T-cell (primary cell): ENCODE measurements around the gene HUWE1. TPM values are rescaled to one million over a fixed set of nuclear protein-coding genes. Genes with fewer than 3 reads are reported as not detected.
"Not testable (repeated sequence)": the region's sequence is repeated elsewhere in the genome, so short reads cannot be mapped to it uniquely, and the experiment has no call there.

Experiments
- ATAC-seq, 4 experiments: fragments of 200-7000 bp in 3 of 4; fragments of 150-1000 bp in 1 of 4; cut with Tn5 transposase; replicated peaks in 1 of 4; 1 replicate in 3 of 4; 2 replicates in 1 of 4; pipeline ENCODE4 v1.10.0; 2021; ENCODE audit warnings: moderate library complexity in 3 of 4, mild to moderate bottlenecking in 2 of 4, moderate number of reproducible peaks in 1 of 4
- CTCF ChIA-PET, 2 donors: fragments of 300-600 bp; sonication (Branson Sonifier 250); formaldehyde crosslinking; loops; one replicate each; lab custom pipeline; 2022; ENCODE audit warnings: antibody characterized with exemption in 2 of 2; lab: Charles Lee
- POLR2A ChIA-PET, 2 donors: fragments of 300-600 bp; sonication (Branson Sonifier 250); formaldehyde crosslinking; loops; one replicate each; lab custom pipeline; 2022; ENCODE audit warnings: antibody characterized with exemption in 2 of 2; lab: Charles Lee
- DNase-seq, 35 experiments: peaks; one replicate each; pipeline versions ENCODE4 v3.0.0 to v3.0.0-alpha.2; 2013 to 2023
- H3K27ac ChIP-seq: one replicate; pipeline ENCODE4 v1.5.1; 2013; ENCODE audit warnings: low read length
- H3K27me3 ChIP-seq, 2 experiments: replicated peaks in 1 of 2; 1 replicate in 1 of 2; 2 replicates in 1 of 2; pipeline versions ENCODE4 v1.6.1 to v1.7.0; 2013; ENCODE audit warnings: low read length in 1 of 2, mixed read lengths in 1 of 2; ENCODE audit not compliant: control insufficient read depth in 2 of 2, insufficient read depth in 2 of 2; ENCODE audit errors: extremely low read depth in 1 of 2
- H3K36me3 ChIP-seq, 2 donors: 1 replicate in 1 of 2; 2 replicates in 1 of 2; pipeline versions ENCODE4 v1.6.1 to v1.7.0; 2013; ENCODE audit warnings: low read length in 1 of 2; ENCODE audit not compliant: control insufficient read depth in 2 of 2, insufficient read depth in 1 of 2; ENCODE audit errors: extremely low read depth in 1 of 2
- H3K4me1 ChIP-seq, 2 experiments: 1 replicate in 1 of 2; 2 replicates in 1 of 2; pipeline versions ENCODE4 v1.6.1 to v1.7.0; 2013; ENCODE audit warnings: low read length in 2 of 2, mixed read lengths in 1 of 2; ENCODE audit not compliant: insufficient read depth in 2 of 2, control insufficient read depth in 1 of 2; ENCODE audit errors: extremely low read depth in 1 of 2
- H3K4me3 ChIP-seq, 2 donors: 1 replicate in 1 of 2; 2 replicates in 1 of 2; pipeline versions ENCODE4 v1.5.1 to v1.7.0; 2013; ENCODE audit warnings: mild to moderate bottlenecking in 2 of 2, low read length in 1 of 2, moderate library complexity in 1 of 2; ENCODE audit not compliant: control insufficient read depth in 1 of 2; ENCODE audit errors: extremely low read depth in 1 of 2
- H3K9me3 ChIP-seq: 2 replicates; pipeline ENCODE4 v1.7.0; 2013
- H3K27ac Mint-ChIP-seq, 2 donors: one replicate each; pipeline ENCODE4 v1.8.0; 2020 to 2021; ENCODE audit warnings: mild to moderate bottlenecking in 2 of 2, mixed read lengths in 2 of 2
- H3K27me3 Mint-ChIP-seq, 2 donors: one replicate each; pipeline ENCODE4 v1.8.0; 2021 to 2022; ENCODE audit warnings: mixed read lengths in 2 of 2
- H3K36me3 Mint-ChIP-seq: one replicate; pipeline ENCODE4 v1.8.0; 2021; ENCODE audit warnings: mixed read lengths
- H3K4me1 Mint-ChIP-seq, 3 donors: one replicate each; pipeline ENCODE4 v1.8.0; 2020 to 2022; ENCODE audit warnings: mixed read lengths in 3 of 3, mild to moderate bottlenecking in 1 of 3
- H3K4me3 Mint-ChIP-seq, 3 donors: one replicate each; pipeline ENCODE4 v1.8.0; 2020 to 2022; ENCODE audit warnings: mild to moderate bottlenecking in 3 of 3, mixed read lengths in 3 of 3, moderate library complexity in 3 of 3
- H3K9me3 Mint-ChIP-seq, 3 donors: one replicate each; pipeline ENCODE4 v1.8.0; 2020 to 2022; ENCODE audit warnings: mixed read lengths in 3 of 3
- WGBS: methylation state at CpG from one replicate; pipeline ENCODE4 v1.1.5; 2013; ENCODE audit warnings: missing lambda C conversion rate; ENCODE audit not compliant: insufficient coverage; 5-methylcytosine and 5-hydroxymethylcytosine counted together
- total RNA-seq, 35 experiments: library from RNA in 6 of 35; stranded (reverse) in 6 of 35; fragments of 120-200 nt in 1 of 35; gene quantifications; one replicate each; pipeline versions ENCODE4 v1.2.1 to v1.2.4 and lab custom pipeline; 2013 to 2026

Gene HUWE1
- total RNA-seq, 5 donors from 2014 or later (not counting 1 experiment from before 2014, with no cell fraction given): 153 to 214 (median 179) TPM

GRCh38 chrX:53504035-53504434 lies 182.5 kb downstream of the HUWE1 start:
- WGBS: no CpG with 5 or more reads among the region's 28 CpGs

GRCh38 chrX:53494436-53494835 lies 192.1 kb downstream of the HUWE1 start:
- Mint-ChIP-seq H3K4me3 (no peak overlapping the region), H3K27me3 (peaks cover 0 to 29% of the 10 kb centered on the region in 2 donors), H3K27ac (no peak overlapping the region), H3K4me1 (no peaks in the 10 kb centered on the region), H3K36me3 (no peaks in the 10 kb centered on the region), H3K9me3 (no peaks in the 10 kb centered on the region)
- Histone ChIP-seq H3K27me3 (peaks cover 0 to 3% of the 10 kb centered on the region in 2 experiments), H3K4me1 (no peaks in the 10 kb centered on the region), H3K27ac (no peak overlapping the region), H3K9me3 (no peaks in the 10 kb centered on the region), H3K36me3 (no peaks in the 10 kb centered on the region), H3K4me3 (no peak overlapping the region)
- DNase-seq (no peak), ATAC-seq (no peak)
- CTCF ChIA-PET: no interaction called here
- POLR2A ChIA-PET: no interaction called here

More at GRCh38 chrX:53504035-53504434, 182.5 kb downstream of the HUWE1 start:
- H3K36me3 ChIP-seq, H3K27ac ChIP-seq, ATAC-seq, DNase-seq, H3K27me3 Mint-ChIP-seq, H3K36me3 Mint-ChIP-seq, H3K4me3 ChIP-seq, H3K27me3 ChIP-seq, CTCF ChIA-PET, POLR2A ChIA-PET, H3K27ac Mint-ChIP-seq, H3K4me3 Mint-ChIP-seq, H3K4me1 Mint-ChIP-seq, H3K9me3 ChIP-seq, H3K4me1 ChIP-seq, H3K9me3 Mint-ChIP-seq: not testable (repeated sequence)

- H3K4me1 Mint-ChIP-seq: peaks cover 0 to 7% (median 0%) of the 10 kb centered on the region in 3 donors
- DNase-seq (no peak), ATAC-seq (no peak)
- no peak overlapping the region for H3K4me3 Mint-ChIP-seq
- H3K27ac ChIP-seq: no peak overlapping the region
- POLR2A ChIA-PET: no interaction called here
- no peak overlapping the region for H3K27ac Mint-ChIP-seq
- peaks cover 0 to 3% of the 10 kb centered on the region in 2 experiments for H3K4me1 ChIP-seq
- CTCF ChIA-PET: no interaction called here
- no peaks in the 10 kb centered on the region for H3K36me3 ChIP-seq
- H3K27me3 Mint-ChIP-seq: peaks cover 0 to 40% of the 10 kb centered on the region in 2 donors
- no peaks in the 10 kb centered on the region for H3K36me3 Mint-ChIP-seq
- peaks cover 0 to 7% of the 10 kb centered on the region in 2 experiments for H3K27me3 ChIP-seq
- H3K9me3 Mint-ChIP-seq: no peaks in the 10 kb centered on the region
- H3K4me3 ChIP-seq: no peak overlapping the region
- H3K9me3 ChIP-seq: no peaks in the 10 kb centered on the region
Measured at GRCh38 chrX:53486285-53486684, 200.2 kb downstream of the HUWE1 start.

- H3K27me3 Mint-ChIP-seq: peaks cover 0 to 37% of the 10 kb centered on the region in 2 donors
- Histone ChIP-seq H3K27ac (no peak overlapping the region), H3K4me1 (peaks cover 0 to 3% of the 10 kb centered on the region in 2 experiments), H3K27me3 (peaks cover 0 to 9% of the 10 kb centered on the region in 2 experiments), H3K9me3 (no peaks in the 10 kb centered on the region), H3K36me3 (no peaks in the 10 kb centered on the region), H3K4me3 (no peak overlapping the region)
- no peaks in the 10 kb centered on the region for H3K36me3 Mint-ChIP-seq
- no peak overlapping the region for H3K27ac Mint-ChIP-seq
- ChIA-PET POLR2A (no interaction called here), CTCF (no interaction called here)
- no CpG with 5 or more reads among the region's 2 CpGs for WGBS
- no peak for DNase-seq
- peaks cover 0 to 7% (median 0%) of the 10 kb centered on the region in 3 donors for H3K4me1 Mint-ChIP-seq
- H3K4me3 Mint-ChIP-seq: no peak overlapping the region
- ATAC-seq: no peak
- no peaks in the 10 kb centered on the region for H3K9me3 Mint-ChIP-seq
Measured at GRCh38 chrX:53483838-53484405, 202.6 kb downstream of the HUWE1 start.

- H3K4me3 Mint-ChIP-seq: no peak overlapping the region
- H3K27ac Mint-ChIP-seq: no peak overlapping the region
- Histone ChIP-seq H3K4me3 (no peak overlapping the region), H3K36me3 (no peaks in the 10 kb centered on the region), H3K27me3 (peaks cover 0 to 9% of the 10 kb centered on the region in 2 experiments), H3K4me1 (peaks cover 0 to 3% of the 10 kb centered on the region in 2 experiments), H3K27ac (no peak overlapping the region), H3K9me3 (no peaks in the 10 kb centered on the region)
- 100% methylated on average over 1 of the region's 2 CpGs for WGBS
- ChIA-PET POLR2A (no interaction called here), CTCF (interaction anchor here in 1 of 2 donors (2.4 kb wide), 1 partner anchor 166 kb away, joined by 16 read pairs; no protein-coding TSS in a partner anchor)
- ATAC-seq (no peak), DNase-seq (no peak)
- H3K27me3 Mint-ChIP-seq: peaks cover 0 to 39% of the 10 kb centered on the region in 2 donors
- H3K4me1 Mint-ChIP-seq: peaks cover 0 to 7% (median 0%) of the 10 kb centered on the region in 3 donors
- H3K9me3 Mint-ChIP-seq: no peaks in the 10 kb centered on the region
- no peaks in the 10 kb centered on the region for H3K36me3 Mint-ChIP-seq
Measured at GRCh38 chrX:53483416-53483815, 203.1 kb downstream of the HUWE1 start.
